Activated CD4-positive, alpha-beta T cell treated with anti-CD3 and anti-CD28 coated beads for 48 hours (primary cell): Measurements from ENCODE around the gene CYCS.
"Not testable (repeated sequence)": the region's sequence is repeated elsewhere in the genome, so short reads cannot be mapped to it uniquely, and the experiment has no call there.

ENCODE experiments used
- DNase-seq: peaks from one replicate; pipeline ENCODE4 v3.0.0-alpha.2; 2020

The CYCS gene

GRCh38 chr7:25117226-25118047 lies 7.6 kb downstream of the CYCS start:
- no peak for DNase-seq

- no peak for DNase-seq
These were observed 8.4 kb downstream of the CYCS start for GRCh38 chr7:25116621-25117020.

GRCh38 chr7:25110514-25110913 lies 14.5 kb downstream of the CYCS start:
- not testable (repeated sequence) for DNase-seq

DNA sequence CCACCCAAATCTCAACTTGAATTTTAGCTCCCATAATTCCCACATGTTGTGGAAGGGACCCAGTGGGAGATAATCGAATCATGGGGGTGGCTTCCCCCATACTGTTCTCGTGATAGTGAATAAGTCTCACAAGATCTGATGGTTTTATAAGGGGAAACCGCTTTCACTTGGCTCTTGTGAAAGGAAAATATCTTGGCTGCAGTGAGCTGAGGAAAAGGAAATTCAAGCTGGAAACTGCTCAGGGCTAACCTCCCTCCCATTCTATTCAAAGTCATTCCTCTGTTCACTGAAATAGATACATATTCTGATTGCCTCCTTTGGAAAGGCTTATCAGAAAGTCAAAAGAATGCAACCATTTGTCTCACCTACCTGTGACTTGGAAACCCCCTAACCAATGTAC lies 15.8 kb downstream of the CYCS start:
- no peak for DNase-seq

DNA sequence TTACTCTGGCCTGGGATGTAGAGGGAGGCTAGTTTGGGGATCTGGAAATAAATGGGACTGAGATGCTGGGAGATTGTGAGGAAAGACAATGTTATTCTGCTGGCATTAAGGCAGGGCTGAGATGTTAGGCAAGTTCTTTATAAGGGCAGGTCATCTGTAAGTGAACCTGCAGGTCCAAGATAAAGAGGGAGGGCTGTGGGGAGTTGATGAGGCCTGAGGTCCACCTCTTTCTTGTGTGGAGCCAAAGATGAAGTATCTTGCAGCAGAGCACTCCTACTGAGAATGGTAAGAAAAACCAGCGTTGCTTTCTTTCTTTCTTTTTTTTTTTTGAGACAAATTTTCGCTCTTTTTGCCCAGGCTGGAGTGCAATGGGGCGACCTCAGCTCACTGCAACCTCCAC lies 19.1 kb downstream of the CYCS start:
- DNase-seq: no peak

GRCh38 chr7:25103773-25104172 lies 21.3 kb downstream of the CYCS start:
- no peak for DNase-seq

DNA sequence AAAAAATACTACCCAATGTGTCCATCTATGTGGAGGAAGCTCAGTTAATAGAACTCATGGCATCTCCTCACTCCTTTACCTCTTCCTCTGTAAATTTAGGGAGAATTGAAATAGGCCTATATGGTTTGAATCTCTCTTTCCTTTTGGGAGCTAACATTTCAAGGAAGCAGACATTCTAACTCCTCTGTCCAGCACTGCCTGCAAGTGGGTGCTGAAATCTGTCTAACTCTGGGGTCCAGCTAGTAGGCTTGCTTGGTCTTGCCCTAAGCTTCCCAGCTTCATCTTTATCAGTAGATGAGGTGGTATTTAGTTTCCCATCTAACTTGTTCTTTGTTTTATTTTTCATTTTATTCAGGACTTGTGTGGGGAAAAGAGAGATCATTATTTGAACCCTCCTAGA lies 23.2 kb downstream of the CYCS start:
- no peak for DNase-seq

GRCh38 chr7:25098096-25099046 lies 26.7 kb downstream of the CYCS start:
- DNase-seq: peak; percentile 71

DNA sequence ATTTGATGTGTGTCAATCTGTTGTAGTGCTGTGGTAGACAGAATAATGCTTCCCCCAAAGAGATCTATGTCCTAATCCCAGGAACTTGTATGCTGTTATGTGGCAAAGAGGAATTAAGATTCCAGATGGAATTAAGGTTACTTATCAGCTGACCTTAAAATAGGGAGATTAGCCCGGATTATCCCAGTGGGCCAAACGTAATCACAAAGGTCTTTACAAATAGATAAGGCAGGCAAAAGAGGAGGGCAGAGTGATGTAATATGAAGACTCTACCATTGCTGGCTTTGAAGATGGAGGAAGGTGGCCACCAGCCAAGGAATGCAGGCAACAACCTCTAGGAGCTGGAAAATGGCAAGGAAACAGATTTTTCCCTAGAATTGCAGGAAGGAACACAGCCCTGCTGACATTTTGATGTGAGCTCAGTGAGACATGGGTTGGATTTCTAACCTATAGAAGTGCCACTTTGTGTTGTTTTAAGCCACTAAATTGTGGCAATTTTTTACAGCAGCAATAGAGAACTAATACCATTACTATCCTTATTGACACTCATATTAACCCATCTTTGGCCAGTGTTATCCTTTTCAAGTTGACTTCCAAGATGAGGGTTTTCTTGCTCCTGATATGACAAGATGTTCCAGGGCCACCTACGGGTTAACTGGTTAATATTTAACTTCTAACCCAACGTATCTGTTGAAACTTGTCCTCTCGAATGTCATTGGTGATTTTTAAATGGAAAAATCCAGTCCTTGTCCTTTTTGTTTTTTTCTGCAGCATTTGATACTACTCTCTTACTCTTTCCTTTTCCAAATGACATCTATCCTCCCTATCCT lies 29.3 kb downstream of the CYCS start:
- DNase-seq: no peak

- DNase-seq: peak; percentile 89
These were observed 31.7 kb downstream of the CYCS start for GRCh38 chr7:25093268-25093826.

- no peak for DNase-seq
These were observed 33.3 kb downstream of the CYCS start for GRCh38 chr7:25091779-25092178.

DNA sequence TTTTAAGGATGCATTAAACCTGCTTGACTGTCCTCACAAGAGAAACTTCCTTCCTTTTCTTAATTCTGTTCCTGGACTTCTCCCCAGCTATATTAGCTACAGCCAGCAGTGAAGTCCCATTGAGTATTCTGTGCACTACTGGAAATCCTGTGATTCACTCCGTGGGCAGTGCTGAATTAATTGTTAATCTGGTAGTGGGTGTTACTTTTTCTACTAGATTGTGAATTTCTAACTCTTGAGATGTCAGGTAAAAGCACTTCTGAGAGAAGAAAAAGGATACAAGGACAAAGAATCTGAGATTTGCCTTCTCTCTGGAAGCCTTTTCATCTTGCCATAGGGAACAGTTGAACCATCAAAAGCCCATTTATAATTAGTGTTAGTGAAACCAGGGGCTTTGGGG lies 33.9 kb downstream of the CYCS start:
- no peak for DNase-seq

GRCh38 chr7:25090374-25090773 lies 34.7 kb downstream of the CYCS start:
- DNase-seq: no peak

- DNase-seq: no peak
These were observed 37.2 kb downstream of the CYCS start for GRCh38 chr7:25087855-25088254.

GRCh38 chr7:25084821-25085220 lies 40.2 kb downstream of the CYCS start:
- DNase-seq: no peak

- DNase-seq: no peak
These were observed 41.9 kb downstream of the CYCS start for GRCh38 chr7:25083201-25083600.

DNA sequence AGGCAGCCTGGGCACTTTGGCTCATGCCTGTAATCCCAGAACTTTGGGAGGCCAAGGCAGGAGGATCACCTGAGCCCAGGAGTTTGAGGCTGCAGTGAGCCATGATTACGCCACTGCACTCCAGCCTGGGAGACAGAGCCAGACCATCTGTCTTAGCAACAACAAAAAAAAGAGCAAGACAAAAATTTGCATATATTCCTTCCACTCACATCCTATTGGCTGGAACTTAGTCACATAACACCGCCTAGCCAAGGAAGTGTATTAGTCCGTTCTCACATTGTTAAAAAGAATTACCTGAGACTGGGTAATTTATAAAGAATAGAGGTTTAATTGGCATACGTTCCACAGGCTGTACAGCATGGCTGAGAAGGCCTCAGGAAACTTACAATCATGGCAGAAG lies 43.0 kb downstream of the CYCS start:
- not testable (repeated sequence) for DNase-seq

DNA sequence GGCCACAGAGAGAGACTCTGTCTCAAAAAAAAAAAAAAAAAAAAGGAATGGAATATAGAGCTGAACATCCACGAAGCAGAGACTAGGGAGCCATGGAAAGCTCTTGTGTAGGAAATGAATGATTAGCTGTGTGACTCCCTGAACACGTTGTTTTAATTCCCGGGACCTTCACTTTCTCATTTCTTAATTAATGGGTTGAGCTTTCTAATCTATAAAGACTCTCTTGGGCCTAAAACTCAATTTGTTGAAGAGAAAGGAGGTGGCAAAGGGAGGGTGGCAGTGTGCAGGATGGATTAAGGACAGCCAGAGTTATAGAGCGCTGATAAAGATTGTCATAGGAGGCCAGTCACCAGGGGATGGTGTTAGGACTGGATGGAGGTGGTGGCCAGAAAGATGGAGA lies 48.0 kb downstream of the CYCS start:
- no peak for DNase-seq

- DNase-seq: peak; percentile 57
These were observed 49.6 kb downstream of the CYCS start for GRCh38 chr7:25075459-25075858.

DNA sequence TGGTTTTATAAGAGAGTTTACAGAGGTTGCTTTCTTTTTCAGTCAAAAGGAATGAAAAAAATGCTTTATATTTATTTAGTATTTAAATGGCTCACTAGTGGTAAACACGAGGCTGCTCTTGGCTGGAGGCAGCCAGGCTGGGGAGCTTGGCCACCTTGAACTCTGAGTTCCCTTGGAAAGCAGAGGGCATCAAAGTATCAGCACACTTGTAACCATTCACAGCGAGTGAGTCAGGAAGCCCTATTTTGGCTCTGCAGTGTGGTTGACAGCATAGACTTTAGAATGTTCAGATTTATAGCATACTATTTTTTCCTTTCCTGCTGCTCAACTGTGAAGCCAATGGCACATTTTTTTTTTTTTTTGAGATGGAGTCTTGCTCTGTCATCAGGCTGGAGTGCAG lies 51.6 kb downstream of the CYCS start:
- DNase-seq: no peak
